Epithelial cell of prostate (primary cell): ENCODE data around the gene KCNJ4.
A peak's percentile ranks its signal among the peaks of the same experiment; 100 is the strongest.

ENCODE experiments used
- DNase-seq: peaks from one replicate; pipeline ENCODE4 v3.0.0-alpha.2; 2011; ENCODE audit warnings: low read depth, low spot score
- H3K27ac ChIP-seq: fragments of 450-650 bp; 2 replicates; pipeline ENCODE4 v1.5.1; 2017; ENCODE audit warnings: mild to moderate bottlenecking

The KCNJ4 gene

GRCh38 chr22:38455076-38455529 lies at the start of gene KCNJ4:
Gene KCNJ4 (minus strand): TSS chr22:38455199. CDS start chr22:38428132, 27,067 bp downstream.
- H3K27ac ChIP-seq: no peak within 1 kb of the TSS
- no peak for DNase-seq

GRCh38 chr22:38503021-38503420 lies 48.0 kb upstream of the KCNJ4 start:
- no peak for DNase-seq
- H3K27ac ChIP-seq: no peak overlapping the region

GRCh38 chr22:38501797-38502672 lies 47.0 kb upstream of the KCNJ4 start:
- no peak for DNase-seq
- H3K27ac ChIP-seq: no peak overlapping the region

GRCh38 chr22:38497869-38498268 lies 42.9 kb upstream of the KCNJ4 start:
- DNase-seq: no peak
- no peak overlapping the region for H3K27ac ChIP-seq

GRCh38 chr22:38494939-38495338 lies 39.9 kb upstream of the KCNJ4 start:
- H3K27ac ChIP-seq: no peak overlapping the region
- no peak for DNase-seq

- DNase-seq: no peak
- H3K27ac ChIP-seq: no peak overlapping the region
These were observed 39.5 kb upstream of the KCNJ4 start for GRCh38 chr22:38494498-38494897.

- DNase-seq: no peak
- no peak overlapping the region for H3K27ac ChIP-seq
These were observed 36.8 kb upstream of the KCNJ4 start for GRCh38 chr22:38491707-38492348.

GRCh38 chr22:38490915-38491314 lies 35.9 kb upstream of the KCNJ4 start:
- DNase-seq: no peak
- peak overlapping the region; percentile 26 for H3K27ac ChIP-seq

- peak overlapping the region; percentile 26 for H3K27ac ChIP-seq
These were observed 35.5 kb upstream of the KCNJ4 start for GRCh38 chr22:38490475-38490874.

GRCh38 chr22:38489561-38490145 lies 34.7 kb upstream of the KCNJ4 start:
- no peak overlapping the region for H3K27ac ChIP-seq

More at GRCh38 chr22:38490475-38490874, 35.5 kb upstream of the KCNJ4 start:
- no peak for DNase-seq

GRCh38 chr22:38489142-38489541 lies 34.1 kb upstream of the KCNJ4 start:
- no peak for DNase-seq

More at GRCh38 chr22:38489561-38490145, 34.7 kb upstream of the KCNJ4 start:
- DNase-seq: no peak

GRCh38 chr22:38487946-38488345 lies 32.9 kb upstream of the KCNJ4 start:
- H3K27ac ChIP-seq: no peak overlapping the region
- no peak for DNase-seq

More at GRCh38 chr22:38489142-38489541, 34.1 kb upstream of the KCNJ4 start:
- no peak overlapping the region for H3K27ac ChIP-seq

- DNase-seq: no peak
- H3K27ac ChIP-seq: no peak overlapping the region
These were observed 30.8 kb upstream of the KCNJ4 start for GRCh38 chr22:38485783-38486182.

GRCh38 chr22:38484244-38484643 lies 29.2 kb upstream of the KCNJ4 start:
- DNase-seq: no peak
- no peak overlapping the region for H3K27ac ChIP-seq

- DNase-seq: no peak
- no peak overlapping the region for H3K27ac ChIP-seq
These were observed 27.8 kb upstream of the KCNJ4 start for GRCh38 chr22:38482662-38483308.

GRCh38 chr22:38481871-38482332 lies 26.9 kb upstream of the KCNJ4 start:
- H3K27ac ChIP-seq: no peak overlapping the region
- no peak for DNase-seq

- no peak overlapping the region for H3K27ac ChIP-seq
- no peak for DNase-seq
These were observed 26.3 kb upstream of the KCNJ4 start for GRCh38 chr22:38481162-38481870.

GRCh38 chr22:38479096-38479837 lies 24.3 kb upstream of the KCNJ4 start:
- no peak overlapping the region for H3K27ac ChIP-seq
- no peak for DNase-seq

- peak; percentile 20 for DNase-seq
- H3K27ac ChIP-seq: peak overlapping the region; percentile 33
These were observed 22.6 kb upstream of the KCNJ4 start for GRCh38 chr22:38477585-38477984.
